Neural cell (in vitro differentiated cells): ENCODE measurements around the gene COL4A2.

Source experiments
- CTCF ChIP-seq: fragments of 450-650 bp; IDR thresholded peaks from 2 replicates; pipeline ENCODE4 v1.5.1; 2014; ENCODE audit warnings: antibody characterized with exemption, mild to moderate bottlenecking, moderate library complexity; ENCODE audit not compliant: poor library complexity, severe bottlenecking
- EP300 ChIP-seq: fragments of 450-650 bp; conservative IDR thresholded peaks from 2 replicates; pipeline ENCODE4 v1.6.1; 2014; ENCODE audit warnings: antibody characterized with exemption, mild to moderate bottlenecking, moderate library complexity; ENCODE audit not compliant: poor library complexity, severe bottlenecking
- POLR2AphosphoS5 ChIP-seq: IDR thresholded peaks from 2 replicates; pipeline ENCODE4 v1.6.1; 2012
- RAD21 ChIP-seq: fragments of 450-650 bp; conservative IDR thresholded peaks from 2 replicates; pipeline ENCODE4 v1.6.1; 2014; ENCODE audit warnings: antibody characterized with exemption, mild to moderate bottlenecking, moderate library complexity
- SMC3 ChIP-seq: fragments of 450-650 bp; conservative IDR thresholded peaks from 2 replicates; pipeline ENCODE4 v1.6.1; 2014; ENCODE audit warnings: antibody characterized with exemption, mild to moderate bottlenecking, moderate library complexity; ENCODE audit not compliant: poor library complexity

GRCh38 chr13:110382830-110383229 lies 75.7 kb downstream of the COL4A2 start:
- TF ChIP-seq CTCF = no peak
- TF ChIP-seq SMC3 = no peak
- TF ChIP-seq RAD21 = no peak
- no peak for TF ChIP-seq POLR2AphosphoS5
- no peak for TF ChIP-seq EP300
